T-helper 17 cell (primary cell): ENCODE measurements around the gene SOX6. TPM values are rescaled to one million over a fixed set of nuclear protein-coding genes. Genes with fewer than 3 reads are reported as not detected.

Source experiments
- ATAC-seq: fragments of 150-1000 bp; cut with Tn5 transposase; 2 replicates; pipeline ENCODE4 v1.10.0; 2021; ENCODE audit warnings: mild to moderate bottlenecking, moderate library complexity
- DNase-seq, 3 donors: peaks; one replicate each; pipeline versions ENCODE4 v3.0.0 to v3.0.0-alpha.2; 2020 to 2021
- H3K9me3 ChIP-seq: one replicate; pipeline ENCODE4 v1.7.0; 2013; ENCODE audit warnings: low read length, mild to moderate bottlenecking; ENCODE audit not compliant: control insufficient read depth, poor library complexity, severe bottlenecking
- H3K27ac Mint-ChIP-seq: one replicate; pipeline ENCODE4 v1.8.0; 2022; ENCODE audit warnings: mild to moderate bottlenecking, moderate library complexity, mixed read lengths
- H3K27me3 Mint-ChIP-seq: one replicate; pipeline ENCODE4 v1.8.0; 2022; ENCODE audit warnings: mixed read lengths
- H3K36me3 Mint-ChIP-seq: one replicate; pipeline ENCODE4 v1.8.0; 2022; ENCODE audit warnings: low read depth, mixed read lengths
- H3K4me1 Mint-ChIP-seq: one replicate; pipeline ENCODE4 v1.8.0; 2022; ENCODE audit warnings: mild to moderate bottlenecking, mixed read lengths
- H3K4me3 Mint-ChIP-seq: one replicate; pipeline ENCODE4 v1.8.0; 2022; ENCODE audit warnings: mild to moderate bottlenecking, moderate library complexity, mixed read lengths
- total RNA-seq, 4 donors: library from RNA in 2 of 4; stranded (reverse) in 2 of 4; gene quantifications; one replicate each; pipeline ENCODE4 v1.2.3 and lab custom pipeline; 2022 to 2026

Gene SOX6
- total RNA-seq, 2 donors from 2014 or later: 0.10 TPM; not detected in 1

GRCh38 chr11:16124390-16124789 lies 232.0 kb downstream of the SOX6 start:
- ATAC-seq (no peak), DNase-seq (no peak)
- Mint-ChIP-seq H3K36me3 (no peaks in the 10 kb centered on the region), H3K27ac (no peak overlapping the region), H3K27me3 (no peaks in the 10 kb centered on the region), H3K4me1 (no peaks in the 10 kb centered on the region), H3K4me3 (no peak overlapping the region)
- H3K9me3 ChIP-seq: no peaks in the 10 kb centered on the region

DNA sequence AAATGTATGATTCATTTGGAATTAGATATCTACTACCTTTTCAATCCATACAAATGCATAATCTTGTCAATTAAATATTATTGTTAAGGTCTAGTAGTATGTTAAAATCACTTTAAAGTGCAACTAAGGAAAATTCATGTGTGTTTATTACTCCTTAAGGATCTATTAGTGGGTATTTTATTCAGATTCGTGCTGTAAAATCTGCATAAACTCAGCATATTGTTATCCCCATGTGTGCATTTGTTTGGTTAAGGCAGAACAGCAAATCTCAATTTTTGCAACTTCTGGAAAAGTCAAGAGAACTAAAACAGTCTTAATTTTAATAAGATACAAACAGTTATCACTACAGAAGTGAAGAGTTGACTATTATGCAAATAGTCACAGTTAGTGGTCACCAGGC lies 234.5 kb downstream of the SOX6 start:
- Mint-ChIP-seq H3K4me1 (no peaks in the 10 kb centered on the region), H3K27ac (no peak overlapping the region), H3K36me3 (no peaks in the 10 kb centered on the region), H3K4me3 (no peak overlapping the region), H3K27me3 (no peaks in the 10 kb centered on the region)
- ATAC-seq (no peak), DNase-seq (no peak)
- H3K9me3 ChIP-seq: no peaks in the 10 kb centered on the region

DNA sequence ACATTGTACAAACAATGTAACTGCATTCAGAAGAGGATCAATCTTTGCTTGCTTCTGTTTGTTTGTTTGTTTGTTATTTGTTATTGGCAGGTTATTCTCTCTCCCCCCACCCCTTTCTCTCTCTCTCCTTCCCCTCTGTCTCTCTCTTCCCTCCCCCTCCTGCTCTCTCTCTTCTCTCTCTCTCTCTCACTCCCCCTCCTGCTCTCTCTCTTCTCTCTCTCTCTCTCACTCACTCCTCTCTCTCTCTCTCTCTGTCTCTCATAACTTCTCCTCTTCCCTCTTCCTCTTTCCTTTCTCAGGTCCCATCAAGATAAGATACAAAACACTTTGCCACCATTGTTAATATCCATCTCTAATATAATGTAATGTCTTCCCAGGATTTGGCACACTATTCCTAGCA lies 236.3 kb downstream of the SOX6 start:
- no peak for DNase-seq
- no peak overlapping the region for H3K27ac Mint-ChIP-seq
- H3K36me3 Mint-ChIP-seq: no peaks in the 10 kb centered on the region
- H3K9me3 ChIP-seq: no peaks in the 10 kb centered on the region
- ATAC-seq: no peak
- no peak overlapping the region for H3K4me3 Mint-ChIP-seq
- H3K4me1 Mint-ChIP-seq: no peaks in the 10 kb centered on the region
- no peaks in the 10 kb centered on the region for H3K27me3 Mint-ChIP-seq

DNA sequence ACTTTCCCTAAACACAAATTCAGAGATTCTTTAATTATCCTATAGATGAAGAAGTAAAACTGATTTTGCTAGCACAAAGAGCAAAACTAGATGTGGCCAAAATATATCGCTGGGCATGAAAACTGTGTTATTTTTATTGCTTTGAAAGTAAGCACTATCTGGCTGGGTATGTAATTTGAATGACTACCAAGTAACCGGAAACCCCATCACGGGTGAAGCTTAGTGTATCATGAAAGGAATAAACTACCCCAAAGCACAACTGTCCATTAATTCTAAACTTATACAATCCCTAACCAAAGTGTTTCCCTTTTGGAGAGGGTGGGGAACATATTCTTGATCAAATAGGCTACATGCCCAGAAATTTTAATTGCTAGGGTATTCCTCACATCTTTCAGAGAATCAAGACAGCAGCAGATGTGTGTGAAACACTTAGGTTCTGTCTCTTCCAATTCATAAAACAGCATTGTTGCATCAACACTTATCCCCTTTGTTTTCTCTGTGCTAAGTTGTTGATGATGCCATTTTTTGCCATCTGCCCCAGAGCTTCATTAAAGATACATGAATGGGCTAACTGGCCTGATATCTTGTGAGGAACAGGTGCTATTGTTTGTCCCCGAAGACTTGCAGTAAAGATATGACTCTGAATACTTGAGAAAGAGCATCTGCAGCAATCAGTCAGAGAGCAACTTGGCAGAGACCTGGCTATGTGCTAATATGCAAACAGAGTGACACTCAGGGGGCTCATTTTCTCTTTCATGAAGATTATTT lies 238.2 kb downstream of the SOX6 start:
- no peaks in the 10 kb centered on the region for H3K27me3 Mint-ChIP-seq
- no peak overlapping the region for H3K4me3 Mint-ChIP-seq
- H3K36me3 Mint-ChIP-seq: no peaks in the 10 kb centered on the region
- no peaks in the 10 kb centered on the region for H3K9me3 ChIP-seq
- ATAC-seq: no peak
- no peaks in the 10 kb centered on the region for H3K4me1 Mint-ChIP-seq
- no peak overlapping the region for H3K27ac Mint-ChIP-seq
- no peak for DNase-seq

DNA sequence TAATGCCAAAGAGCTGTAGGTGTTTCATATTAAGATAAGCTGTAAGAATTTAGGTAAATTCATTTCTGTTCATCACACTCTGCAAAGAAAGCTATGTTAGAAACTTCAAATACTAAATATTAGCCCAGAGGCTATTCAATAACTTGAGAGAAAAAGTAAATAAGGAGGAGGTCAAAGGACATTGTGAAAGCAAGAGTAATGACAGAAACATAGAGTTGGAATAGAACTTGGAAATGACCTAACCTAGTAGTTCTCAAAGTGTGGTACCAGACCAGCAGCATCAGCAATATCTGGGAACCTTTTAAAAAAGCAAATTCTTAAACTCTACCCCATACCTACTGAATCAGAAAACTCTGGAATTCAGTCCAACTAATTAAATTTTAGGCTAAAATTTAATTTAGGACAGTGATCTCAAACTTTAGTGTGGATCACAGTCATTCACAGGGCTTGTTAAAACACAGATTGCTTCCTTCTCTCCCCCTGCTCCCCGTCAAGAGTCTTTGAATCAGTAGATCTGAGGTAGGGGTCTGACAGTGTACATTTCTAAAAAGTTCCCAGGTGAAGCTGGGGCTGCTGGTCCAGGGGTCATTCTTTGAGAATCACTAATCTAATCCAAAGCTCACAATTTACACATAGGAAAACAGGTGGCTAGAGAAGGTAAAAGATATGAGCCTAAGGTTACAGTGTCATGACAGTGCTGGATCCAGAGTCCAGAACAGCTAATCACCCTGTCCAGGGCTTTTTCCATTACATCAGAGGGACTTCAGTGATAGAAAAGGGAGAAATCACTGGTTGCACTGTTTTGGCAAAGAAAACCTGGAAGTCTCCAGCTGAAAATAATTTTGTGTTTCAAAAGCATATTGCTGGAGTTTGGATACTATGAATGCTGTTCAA lies 241.1 kb downstream of the SOX6 start:
- no peak overlapping the region for H3K27ac Mint-ChIP-seq
- no peaks in the 10 kb centered on the region for H3K27me3 Mint-ChIP-seq
- no peak overlapping the region for H3K4me3 Mint-ChIP-seq
- no peaks in the 10 kb centered on the region for H3K36me3 Mint-ChIP-seq
- DNase-seq (no peak), ATAC-seq (no peak)
- H3K4me1 Mint-ChIP-seq: no peaks in the 10 kb centered on the region
- H3K9me3 ChIP-seq: no peaks in the 10 kb centered on the region

DNA sequence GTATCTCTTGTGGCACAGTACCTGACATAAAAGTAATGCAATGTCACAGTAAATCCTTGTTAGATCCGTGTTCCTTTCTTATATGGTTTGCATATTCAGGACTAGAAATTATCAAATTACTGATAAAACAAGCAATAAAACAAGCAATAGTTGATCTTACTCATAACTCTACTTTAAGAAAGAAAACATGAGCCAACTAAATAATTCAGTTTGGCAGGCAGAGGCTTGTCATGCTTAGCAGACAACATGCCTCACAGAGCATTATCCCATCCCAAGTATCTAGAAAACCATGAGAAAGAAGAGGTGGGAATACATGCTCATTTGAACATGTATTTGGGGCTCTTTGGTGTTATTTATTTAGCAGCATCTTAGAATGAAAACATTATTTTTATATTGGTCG lies 241.9 kb downstream of the SOX6 start:
- H3K36me3 Mint-ChIP-seq: no peaks in the 10 kb centered on the region
- H3K4me3 Mint-ChIP-seq: no peak overlapping the region
- no peak overlapping the region for H3K27ac Mint-ChIP-seq
- DNase-seq (no peak), ATAC-seq (no peak)
- no peaks in the 10 kb centered on the region for H3K27me3 Mint-ChIP-seq
- no peaks in the 10 kb centered on the region for H3K4me1 Mint-ChIP-seq
- H3K9me3 ChIP-seq: no peaks in the 10 kb centered on the region

DNA sequence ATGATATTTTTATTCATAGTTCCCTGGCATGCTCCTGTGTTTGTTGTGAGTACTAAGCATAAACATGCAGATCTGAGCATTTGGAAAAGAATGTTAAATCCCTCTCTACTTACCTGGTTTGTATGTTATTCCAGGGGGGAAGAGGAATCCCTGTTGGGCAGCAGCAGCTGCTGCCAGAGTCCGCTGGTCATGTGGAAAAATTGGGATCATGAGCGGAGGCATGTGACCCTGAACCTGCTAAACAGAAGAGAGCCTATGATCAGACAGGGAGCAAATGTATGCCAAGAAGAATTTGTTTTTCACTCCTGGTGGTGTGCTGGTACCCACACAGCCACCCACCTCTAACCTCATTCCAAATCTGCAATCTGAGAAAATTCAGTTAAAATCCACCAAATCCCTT lies 244.7 kb downstream of the SOX6 start:
- no peaks in the 10 kb centered on the region for H3K4me1 Mint-ChIP-seq
- H3K9me3 ChIP-seq: no peaks in the 10 kb centered on the region
- no peak overlapping the region for H3K4me3 Mint-ChIP-seq
- DNase-seq: no peak
- no peak overlapping the region for H3K27ac Mint-ChIP-seq
- H3K36me3 Mint-ChIP-seq: no peaks in the 10 kb centered on the region
- no peak for ATAC-seq
- no peaks in the 10 kb centered on the region for H3K27me3 Mint-ChIP-seq

- H3K4me3 Mint-ChIP-seq: no peak overlapping the region
- no peaks in the 10 kb centered on the region for H3K9me3 ChIP-seq
- no peaks in the 10 kb centered on the region for H3K36me3 Mint-ChIP-seq
- no peaks in the 10 kb centered on the region for H3K27me3 Mint-ChIP-seq
- H3K27ac Mint-ChIP-seq: no peak overlapping the region
- ATAC-seq: no peak
- no peaks in the 10 kb centered on the region for H3K4me1 Mint-ChIP-seq
- no peak for DNase-seq
Observed at GRCh38 chr11:16110886-16111285, 245.5 kb downstream of the SOX6 start.

- H3K9me3 ChIP-seq: no peaks in the 10 kb centered on the region
- DNase-seq (no peak), ATAC-seq (no peak)
- Mint-ChIP-seq H3K27me3 (no peaks in the 10 kb centered on the region), H3K36me3 (no peaks in the 10 kb centered on the region), H3K27ac (no peak overlapping the region), H3K4me1 (no peaks in the 10 kb centered on the region), H3K4me3 (no peak overlapping the region)
Observed at GRCh38 chr11:16099343-16099900, 256.9 kb downstream of the SOX6 start.

DNA sequence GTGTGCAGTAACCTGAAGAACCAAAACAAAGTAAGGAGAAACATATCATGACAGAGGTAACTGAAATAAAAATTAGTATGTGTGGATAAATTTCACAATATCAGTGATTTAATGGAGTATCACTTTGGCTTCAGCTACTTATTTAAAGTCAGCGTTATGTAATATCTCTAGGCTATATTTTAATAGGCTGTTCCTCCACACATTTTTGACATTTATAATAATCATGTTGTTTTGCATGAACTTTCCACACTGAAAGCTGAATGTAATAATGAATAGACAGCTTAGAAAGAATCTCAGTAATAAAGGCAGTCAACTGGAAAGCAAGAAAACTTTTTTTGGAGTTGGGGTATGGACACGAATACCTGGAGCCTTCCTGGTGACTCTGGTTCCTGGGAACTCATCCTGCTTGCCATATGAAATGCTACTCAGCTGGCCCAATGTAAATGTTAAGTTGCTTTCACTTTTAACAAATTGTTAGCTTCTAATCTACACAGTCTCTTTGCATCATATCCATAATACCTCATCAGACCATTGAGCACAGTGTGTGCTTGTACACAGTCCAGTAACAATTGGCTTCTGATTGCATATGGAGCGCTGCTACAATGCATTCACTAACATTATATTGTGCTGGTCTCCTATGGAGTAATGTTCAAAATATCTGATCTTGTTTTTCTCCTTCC lies 257.7 kb downstream of the SOX6 start:
- no peaks in the 10 kb centered on the region for H3K27me3 Mint-ChIP-seq
- no peak for DNase-seq
- no peaks in the 10 kb centered on the region for H3K4me1 Mint-ChIP-seq
- H3K27ac Mint-ChIP-seq: no peak overlapping the region
- H3K36me3 Mint-ChIP-seq: no peaks in the 10 kb centered on the region
- H3K4me3 Mint-ChIP-seq: no peak overlapping the region
- no peak for ATAC-seq
- no peaks in the 10 kb centered on the region for H3K9me3 ChIP-seq

DNA sequence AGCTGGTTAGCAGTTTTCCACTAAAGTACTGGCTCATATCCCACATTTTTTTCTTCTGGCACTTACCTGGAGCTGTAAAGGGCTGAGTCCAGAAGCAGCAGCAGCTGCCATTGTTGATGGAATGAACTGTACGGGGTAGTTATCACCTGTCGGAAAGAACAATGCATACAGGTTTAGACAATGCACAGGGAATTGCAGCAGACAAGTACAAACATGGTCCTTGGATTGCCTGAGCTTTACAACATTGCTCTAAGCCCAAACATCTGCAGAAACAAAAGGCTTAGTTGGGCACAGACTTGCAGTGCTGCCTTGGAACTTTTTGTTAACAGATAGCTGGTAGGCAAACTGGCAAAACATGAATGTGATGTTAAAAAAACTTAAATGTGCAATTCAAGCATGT lies 258.8 kb downstream of the SOX6 start:
- no peaks in the 10 kb centered on the region for H3K27me3 Mint-ChIP-seq
- no peaks in the 10 kb centered on the region for H3K36me3 Mint-ChIP-seq
- no peaks in the 10 kb centered on the region for H3K4me1 Mint-ChIP-seq
- no peak overlapping the region for H3K27ac Mint-ChIP-seq
- no peak for DNase-seq
- no peaks in the 10 kb centered on the region for H3K9me3 ChIP-seq
- no peak overlapping the region for H3K4me3 Mint-ChIP-seq
- ATAC-seq: no peak

- no peak for DNase-seq
- H3K36me3 Mint-ChIP-seq: no peaks in the 10 kb centered on the region
- H3K27me3 Mint-ChIP-seq: no peaks in the 10 kb centered on the region
- no peaks in the 10 kb centered on the region for H3K4me1 Mint-ChIP-seq
- no peak overlapping the region for H3K4me3 Mint-ChIP-seq
- H3K27ac Mint-ChIP-seq: no peak overlapping the region
- no peaks in the 10 kb centered on the region for H3K9me3 ChIP-seq
- ATAC-seq: no peak
Observed at GRCh38 chr11:16096336-16096735, 260.0 kb downstream of the SOX6 start.

DNA sequence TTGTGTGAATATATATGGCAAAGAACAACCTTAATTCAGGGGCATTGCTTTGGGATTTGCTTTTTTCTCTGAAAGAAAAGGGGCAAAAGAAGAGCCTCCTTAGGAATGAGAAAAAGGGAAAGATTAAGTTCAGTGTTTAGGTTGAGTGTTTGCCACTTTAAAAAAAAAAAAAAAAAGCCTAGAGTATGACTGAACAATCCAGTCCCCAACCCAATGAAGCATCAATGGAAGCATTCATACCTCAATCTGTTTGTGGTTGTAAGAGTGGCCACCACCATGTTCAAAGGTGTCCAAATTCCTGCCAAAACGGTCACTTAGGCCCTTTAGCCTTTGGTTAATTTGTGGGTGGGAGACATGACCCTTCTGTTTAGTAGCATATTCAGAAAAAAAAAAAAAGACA lies 260.6 kb downstream of the SOX6 start:
- H3K27ac Mint-ChIP-seq: no peak overlapping the region
- no peaks in the 10 kb centered on the region for H3K27me3 Mint-ChIP-seq
- no peaks in the 10 kb centered on the region for H3K36me3 Mint-ChIP-seq
- no peaks in the 10 kb centered on the region for H3K4me1 Mint-ChIP-seq
- DNase-seq: no peak
- no peaks in the 10 kb centered on the region for H3K9me3 ChIP-seq
- no peak for ATAC-seq
- H3K4me3 Mint-ChIP-seq: no peak overlapping the region
